SKM-1 treated with dmso at 0.1 percent for 144 hours (cell line): ENCODE data around the gene TGFB3.

Experiments used
- DNase-seq: peaks from one replicate; lab custom pipeline; 2025; ENCODE audit not compliant: unreplicated experiment; lab: John Stamatoyannopoulos, UW

The TGFB3 gene

DNA sequence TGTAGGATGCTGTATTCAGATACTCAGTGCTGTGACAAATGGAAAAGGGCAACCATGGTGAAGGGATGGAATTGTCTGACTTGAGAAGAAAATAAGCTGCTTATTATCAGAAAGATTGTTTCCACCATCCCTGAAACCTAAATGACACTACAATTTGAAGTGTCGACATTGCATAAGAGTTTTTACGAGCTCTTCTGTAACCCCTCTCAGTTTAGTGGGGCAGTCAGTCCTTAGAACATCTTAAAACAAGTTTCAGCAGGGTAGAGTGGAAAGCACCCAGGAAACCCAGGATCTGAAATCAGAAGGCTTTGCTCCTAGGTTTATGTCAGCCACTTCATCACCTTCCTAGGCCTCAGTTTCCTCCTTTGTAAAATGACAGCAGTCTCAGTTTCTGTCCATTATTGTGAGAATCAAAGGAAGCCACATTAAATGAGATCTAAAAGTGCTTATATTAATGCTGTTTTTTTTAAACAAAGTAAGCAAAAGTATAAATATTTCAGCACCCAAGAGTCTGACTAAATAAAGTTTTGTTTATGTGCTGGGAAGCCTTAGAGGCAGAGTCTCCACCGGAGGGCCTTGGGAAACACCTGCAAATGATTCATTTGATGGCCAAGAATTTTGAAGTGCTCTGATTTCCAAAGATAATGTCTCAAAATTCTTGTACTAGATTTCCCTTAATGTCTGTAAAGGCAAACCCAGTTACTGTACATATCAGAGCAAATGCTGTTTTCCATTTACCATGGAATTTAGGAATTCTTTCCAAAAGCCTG, 5.6 kb upstream of the TGFB3 start:
- DNase-seq, result no peak

DNA sequence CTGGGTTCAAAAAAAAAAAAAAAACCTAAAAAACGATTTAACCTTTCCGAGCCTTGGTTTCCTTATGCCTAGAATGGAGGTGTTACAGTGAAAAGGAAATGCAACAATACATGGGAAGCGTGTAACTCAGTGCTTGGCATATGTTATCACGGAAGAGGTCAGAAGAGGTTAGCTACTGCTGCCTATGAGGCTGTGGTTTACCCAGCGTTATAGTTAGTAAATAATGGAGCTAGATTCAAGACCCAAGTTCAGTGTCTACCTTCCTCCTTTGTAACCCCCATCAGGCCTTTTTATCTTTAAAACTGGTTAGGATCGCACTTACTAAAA, 4.6 kb upstream of the TGFB3 start:
- DNase-seq, result no peak

- peak; percentile 44 for DNase-seq
Observed at GRCh38 chr14:75985618-75986438, 4.0 kb upstream of the TGFB3 start, which contains the start of gene IFT43. TSS of gene IFT43 (plus strand) at chr14:75985763. CDS start at chr14:75985787, 24 bp downstream.

GRCh38 chr14:75984674-75985073, 2.9 kb upstream of the TGFB3 start:
- no peak for DNase-seq

- no peak for DNase-seq
Observed at GRCh38 chr14:75983019-75983358, 1.2 kb upstream of the TGFB3 start.

- DNase-seq, result peak; percentile 1
Observed at GRCh38 chr14:75982266-75983018, 647 bp upstream of the TGFB3 start.

DNA sequence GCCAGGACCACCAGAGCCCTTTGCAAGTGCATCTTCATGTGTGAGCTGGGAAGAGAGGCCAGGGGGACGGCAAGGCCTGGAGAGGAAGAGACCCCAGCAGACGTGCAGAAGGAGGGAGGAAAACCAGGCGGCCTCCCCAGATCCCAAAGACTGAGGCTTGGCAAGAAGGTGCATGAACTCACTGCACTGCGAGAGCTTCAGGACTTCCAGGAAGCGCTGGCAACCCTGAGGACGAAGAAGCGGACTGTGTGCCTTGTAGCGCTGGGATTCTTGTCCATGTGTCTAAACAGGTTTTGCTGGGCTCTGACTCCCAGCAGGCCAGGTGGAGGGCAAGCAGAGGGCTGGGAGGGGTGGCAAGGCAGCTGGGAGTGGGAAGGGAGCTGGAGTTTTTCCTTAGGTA, 939 bp downstream of the TGFB3 start:
- DNase-seq, result no peak

DNA sequence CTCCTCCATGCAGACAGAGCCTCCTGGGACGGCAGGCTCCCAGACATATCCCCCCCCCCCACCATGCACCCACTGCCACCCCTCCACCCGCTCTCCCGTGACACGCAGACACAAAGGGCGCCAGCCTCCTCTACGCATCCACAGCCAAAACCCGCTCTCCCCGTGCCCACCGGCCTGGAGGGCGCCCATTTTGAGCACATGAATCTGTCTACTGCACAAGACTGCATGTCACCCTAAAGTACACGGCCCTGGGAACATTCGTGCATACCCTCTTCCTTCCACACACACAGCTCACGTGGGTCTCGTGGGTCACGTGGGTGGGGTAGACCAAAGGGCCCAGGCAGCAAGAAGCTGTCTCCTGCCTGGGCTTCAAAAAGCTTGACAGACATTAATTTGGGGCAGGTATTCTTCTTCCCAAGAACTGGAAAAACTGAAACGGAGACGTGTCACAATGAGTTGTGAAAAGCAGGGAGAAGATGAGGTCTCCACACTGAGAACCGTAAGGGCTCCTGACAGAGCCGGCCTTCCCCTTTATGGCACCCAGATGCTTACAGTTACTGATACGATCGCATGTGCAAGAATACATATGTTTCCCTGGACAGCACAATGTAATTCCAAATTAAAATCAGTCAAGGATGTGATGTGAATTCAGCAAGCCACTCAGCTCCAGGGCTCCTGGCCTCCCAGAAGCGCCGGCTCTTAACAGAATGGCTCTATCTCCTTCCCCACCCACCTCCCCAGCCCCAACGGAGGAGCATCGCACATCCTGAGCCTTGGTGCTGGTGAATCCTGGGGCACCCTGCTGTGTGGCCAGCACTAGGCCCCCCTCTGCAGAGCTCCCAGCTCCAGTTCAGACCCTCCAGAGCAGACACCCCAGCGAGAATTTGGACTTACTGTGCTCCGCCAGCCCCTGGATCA, 1.9 kb downstream of the TGFB3 start:
- no peak for DNase-seq

- no peak for DNase-seq
Observed at GRCh38 chr14:75979071-75979571, 2.7 kb downstream of the TGFB3 start.

DNA sequence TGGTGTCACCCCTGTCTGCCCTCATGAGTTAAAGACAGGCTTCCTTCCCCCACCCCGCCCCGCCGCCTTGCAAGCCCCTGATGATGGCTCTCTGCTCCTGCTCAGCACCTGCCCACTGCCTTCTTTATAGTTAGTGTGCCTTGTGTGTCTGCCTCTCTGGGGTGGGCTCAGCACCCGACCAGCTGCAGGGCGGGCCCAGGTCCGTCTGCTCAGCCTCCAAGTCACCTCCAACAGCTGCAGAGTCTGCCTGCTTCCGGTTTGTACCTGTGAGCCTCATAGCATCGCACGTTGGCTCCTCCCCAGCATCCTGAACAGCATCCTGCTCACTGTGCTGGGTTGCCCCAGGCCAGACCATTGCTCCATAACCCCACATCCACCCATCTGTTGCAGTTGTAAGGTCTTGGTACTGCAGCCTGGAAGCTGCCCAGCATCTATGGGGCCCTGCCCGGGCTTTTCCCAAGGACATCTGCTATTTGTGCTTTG, 3.5 kb downstream of the TGFB3 start:
- DNase-seq, result no peak

- DNase-seq, result no peak
Observed at GRCh38 chr14:75977582-75977943, 4.2 kb downstream of the TGFB3 start.

DNA sequence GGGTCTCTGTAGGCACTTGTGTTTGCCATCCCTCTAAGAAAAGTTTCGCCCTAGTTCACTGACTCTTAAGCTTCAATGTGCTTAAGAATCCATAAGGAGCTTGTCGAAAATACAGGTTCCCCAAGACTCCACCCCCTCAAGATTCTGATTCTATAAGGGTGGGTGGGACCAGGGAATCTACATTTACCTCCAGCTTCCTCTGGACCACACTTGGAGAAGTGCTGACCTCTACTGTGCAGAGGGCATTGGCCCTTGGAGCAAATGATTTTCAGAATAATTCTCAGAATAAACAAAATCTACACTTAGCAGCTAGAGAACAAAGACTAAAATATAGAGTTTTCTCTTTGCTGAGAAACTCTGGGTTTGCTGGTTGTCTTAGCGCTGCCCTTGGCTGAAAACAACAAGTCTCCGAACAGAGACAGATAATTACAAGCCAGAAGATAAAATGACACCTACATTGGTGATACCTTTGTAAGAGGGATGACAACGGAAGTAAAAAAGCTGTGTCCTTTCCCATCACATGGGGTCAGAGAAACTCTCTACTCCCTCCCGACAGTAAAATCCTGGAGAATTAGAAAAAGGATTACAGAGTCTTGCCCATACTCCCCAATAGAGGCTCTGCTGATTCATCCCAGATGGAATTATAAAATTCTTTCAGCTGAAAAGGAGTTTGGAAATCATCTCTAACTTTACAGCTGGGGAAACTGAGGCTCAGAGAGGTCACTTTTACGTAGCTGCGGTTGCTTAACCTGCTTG, 4.8 kb downstream of the TGFB3 start:
- no peak for DNase-seq

DNA sequence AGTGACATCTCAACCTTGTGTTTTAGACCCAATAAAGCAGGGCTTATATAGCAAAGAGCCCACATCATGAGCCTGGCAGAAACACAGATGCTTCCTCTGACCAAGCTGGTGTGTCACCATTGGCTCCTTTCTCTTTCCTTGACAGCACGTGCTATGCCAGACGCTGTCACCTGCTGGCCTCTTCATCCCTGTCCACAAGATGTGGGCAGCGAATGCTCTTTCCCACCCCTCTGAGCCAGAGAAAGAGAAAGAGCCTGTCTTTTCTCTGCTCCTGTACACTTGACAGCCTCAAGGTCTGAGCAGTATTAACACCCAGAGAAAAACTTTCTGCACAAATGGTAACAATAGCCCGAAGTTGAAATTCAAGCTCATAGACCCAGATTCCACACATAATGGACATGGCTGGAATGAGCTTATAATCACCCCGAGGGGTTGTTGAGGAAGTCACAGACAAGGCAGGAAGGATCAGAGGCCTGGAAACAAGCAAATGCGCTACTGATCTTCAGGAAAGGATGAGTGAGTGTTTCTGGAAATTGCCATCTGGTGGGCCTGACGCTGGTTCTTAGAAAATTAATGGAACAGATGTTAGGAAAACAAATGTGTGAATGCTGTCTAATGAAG, 8.9 kb downstream of the TGFB3 start:
- no peak for DNase-seq

- no peak for DNase-seq
Observed at GRCh38 chr14:75971509-75971908, 10.3 kb downstream of the TGFB3 start.

GRCh38 chr14:75970989-75971388, 10.8 kb downstream of the TGFB3 start:
- DNase-seq, result no peak

- DNase-seq, result no peak
Observed at GRCh38 chr14:75969891-75970290, 11.9 kb downstream of the TGFB3 start.

GRCh38 chr14:75969126-75969525, 12.7 kb downstream of the TGFB3 start:
- DNase-seq, result no peak

GRCh38 chr14:75968456-75968855, 13.3 kb downstream of the TGFB3 start:
- DNase-seq, result no peak

- no peak for DNase-seq
Observed at GRCh38 chr14:75967866-75968265, 13.9 kb downstream of the TGFB3 start.
